Urothelium cell line (cell line): Measurements from ENCODE around the gene TTC39B.

Source experiments
- DNase-seq: peaks from one replicate; pipeline ENCODE4 v3.0.0; 2011; ENCODE audit warnings: low spot score, mixed read lengths
- FAIRE-seq: peaks from 2 replicates; lab custom pipeline; 2011; peaks lifted over from hg19 to GRCh38; lab: Jason Lieb, UNC

TTC39B gene

GRCh38 chr9:15138357-15138686 lies 168.7 kb downstream of the TTC39B start:
- DNase-seq (no peak), FAIRE-seq (no peak)

- FAIRE-seq: no peak
- DNase-seq: no peak
These were observed 169.2 kb downstream of the TTC39B start for GRCh38 chr9:15137658-15138356.

GRCh38 chr9:15137089-15137488 lies 169.9 kb downstream of the TTC39B start:
- FAIRE-seq (no peak), DNase-seq (no peak)

- DNase-seq (no peak), FAIRE-seq (no peak)
These were observed 170.4 kb downstream of the TTC39B start for GRCh38 chr9:15136646-15137045.

GRCh38 chr9:15135164-15135792 lies 171.7 kb downstream of the TTC39B start:
- DNase-seq: peak; percentile 52
- no peak for FAIRE-seq

GRCh38 chr9:15133488-15133887 lies 173.5 kb downstream of the TTC39B start:
- DNase-seq (no peak), FAIRE-seq (no peak)

GRCh38 chr9:15132091-15132490 lies 174.9 kb downstream of the TTC39B start:
- FAIRE-seq (no peak), DNase-seq (no peak)

- FAIRE-seq: no peak
These were observed 175.9 kb downstream of the TTC39B start for GRCh38 chr9:15131094-15131493.

GRCh38 chr9:15127831-15128230 lies 179.2 kb downstream of the TTC39B start:
- DNase-seq: no peak
- no peak for FAIRE-seq

More at GRCh38 chr9:15131094-15131493, 175.9 kb downstream of the TTC39B start:
- DNase-seq: no peak

GRCh38 chr9:15121630-15122029 lies 185.4 kb downstream of the TTC39B start:
- no peak for FAIRE-seq
- DNase-seq: no peak

- no peak for DNase-seq
- FAIRE-seq: no peak
These were observed 190.9 kb downstream of the TTC39B start for GRCh38 chr9:15116130-15116580.

- no peak for FAIRE-seq
- no peak for DNase-seq
These were observed 191.3 kb downstream of the TTC39B start for GRCh38 chr9:15115702-15116101.

- DNase-seq: no peak
- FAIRE-seq: no peak
These were observed 192.0 kb downstream of the TTC39B start for GRCh38 chr9:15115041-15115440.
